HG03432 (cell line): ENCODE data around the gene ANKRD60.
A peak's percentile ranks its signal among the peaks of the same experiment; 100 is the strongest.

Source experiments
- ATAC-seq: cut with Tn5 transposase; IDR thresholded peaks from one replicate; pipeline ENCODE4 v1.9.1; 2021; ENCODE audit warnings: mild to moderate bottlenecking, moderate library complexity; ENCODE audit not compliant: unreplicated experiment

Gene ANKRD60

DNA sequence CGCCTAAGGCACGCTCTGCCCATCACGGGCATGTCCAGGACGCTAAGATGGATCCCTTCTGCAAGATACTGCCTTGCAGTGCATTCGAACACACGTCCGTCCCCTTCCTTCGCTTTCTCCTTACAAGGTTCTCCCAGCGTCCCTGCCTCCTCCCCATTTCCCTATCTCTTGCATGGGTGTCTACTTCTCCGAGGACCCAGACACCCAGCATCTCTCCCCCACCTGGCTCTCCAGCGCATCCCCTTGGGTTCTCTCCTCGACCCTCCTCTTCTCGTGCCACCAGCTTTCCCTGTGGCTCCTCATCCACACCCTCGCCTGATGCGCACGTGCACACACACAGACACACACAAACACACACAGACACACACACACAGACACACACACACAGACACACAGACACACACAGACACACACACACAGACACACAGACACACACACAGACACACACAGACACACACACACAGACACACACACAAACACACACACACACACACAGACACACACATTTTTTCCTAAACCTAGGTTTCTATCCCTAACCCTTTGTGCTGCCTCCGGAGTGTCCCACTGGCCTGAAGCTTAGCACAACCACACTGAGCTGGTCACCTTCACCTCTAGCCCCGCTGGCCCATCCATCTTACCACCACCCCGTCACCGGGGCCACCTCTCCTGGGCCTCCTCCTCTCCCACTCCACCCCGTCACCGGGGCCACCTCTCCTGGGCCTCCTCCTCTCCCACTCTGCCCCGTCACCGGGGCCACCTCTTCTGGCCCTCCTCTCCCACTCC lies 31.9 kb downstream of the ANKRD60 start:
- ATAC-seq = no peak

GRCh38 chr20:58195047-58195446 lies 33.4 kb downstream of the ANKRD60 start:
- ATAC-seq = no peak

GRCh38 chr20:58194175-58194791 lies 34.2 kb downstream of the ANKRD60 start:
- no peak for ATAC-seq

DNA sequence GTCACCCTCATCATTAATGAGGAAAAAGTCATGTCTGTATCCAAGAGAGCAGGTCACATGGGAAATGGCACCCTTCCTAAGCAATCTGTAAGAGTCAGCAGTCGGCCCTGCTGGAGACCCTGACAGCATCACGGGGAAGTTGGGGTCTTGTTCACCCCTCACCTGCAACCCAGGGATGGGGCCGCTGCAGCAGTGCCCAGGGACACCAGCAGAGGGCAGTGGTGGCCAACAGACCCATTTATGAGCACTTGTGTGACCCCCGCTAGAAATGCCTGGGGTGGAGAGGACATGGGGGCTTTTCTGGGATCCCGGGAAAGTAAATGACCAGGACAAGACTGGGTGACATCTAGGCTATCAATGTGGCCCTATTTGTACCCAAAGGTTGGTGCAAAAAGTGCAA lies 35.9 kb downstream of the ANKRD60 start:
- ATAC-seq = no peak

GRCh38 chr20:58192065-58192464 lies 36.4 kb downstream of the ANKRD60 start:
- no peak for ATAC-seq

GRCh38 chr20:58188527-58188926 lies 39.9 kb downstream of the ANKRD60 start:
- ATAC-seq = no peak

GRCh38 chr20:58184984-58185383 lies 43.5 kb downstream of the ANKRD60 start:
- no peak for ATAC-seq

- ATAC-seq = no peak
These were observed 44.4 kb downstream of the ANKRD60 start for GRCh38 chr20:58184063-58184462.

DNA sequence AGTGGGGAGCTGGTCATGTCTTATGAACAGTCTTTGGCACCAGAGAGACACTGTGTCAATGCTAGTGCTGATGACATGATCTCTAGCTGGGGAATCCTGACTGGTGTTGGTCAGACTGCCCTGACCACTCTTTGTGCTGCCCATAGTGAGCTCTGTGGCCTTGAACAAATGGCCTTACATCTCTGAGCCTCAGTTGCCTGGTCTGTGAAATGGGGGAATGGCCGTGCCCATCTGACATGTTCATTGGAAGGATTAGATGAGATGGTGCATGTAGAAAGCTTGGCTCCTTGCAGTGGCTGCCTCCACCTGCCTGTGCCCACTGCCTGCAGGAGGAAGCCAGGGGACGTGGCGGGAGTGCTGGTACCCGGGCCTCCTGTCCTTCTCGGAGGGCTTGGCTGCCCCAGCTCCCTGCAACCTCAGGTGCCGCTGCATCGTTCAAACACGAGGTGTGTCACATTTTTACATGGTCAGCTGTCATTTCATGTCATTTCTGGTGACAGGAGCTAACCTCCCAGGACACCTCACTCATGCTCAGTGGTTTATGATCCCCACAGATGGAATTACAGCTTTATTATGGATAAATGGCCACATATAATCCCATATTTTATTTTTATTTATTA lies 45.8 kb downstream of the ANKRD60 start:
- ATAC-seq = no peak

DNA sequence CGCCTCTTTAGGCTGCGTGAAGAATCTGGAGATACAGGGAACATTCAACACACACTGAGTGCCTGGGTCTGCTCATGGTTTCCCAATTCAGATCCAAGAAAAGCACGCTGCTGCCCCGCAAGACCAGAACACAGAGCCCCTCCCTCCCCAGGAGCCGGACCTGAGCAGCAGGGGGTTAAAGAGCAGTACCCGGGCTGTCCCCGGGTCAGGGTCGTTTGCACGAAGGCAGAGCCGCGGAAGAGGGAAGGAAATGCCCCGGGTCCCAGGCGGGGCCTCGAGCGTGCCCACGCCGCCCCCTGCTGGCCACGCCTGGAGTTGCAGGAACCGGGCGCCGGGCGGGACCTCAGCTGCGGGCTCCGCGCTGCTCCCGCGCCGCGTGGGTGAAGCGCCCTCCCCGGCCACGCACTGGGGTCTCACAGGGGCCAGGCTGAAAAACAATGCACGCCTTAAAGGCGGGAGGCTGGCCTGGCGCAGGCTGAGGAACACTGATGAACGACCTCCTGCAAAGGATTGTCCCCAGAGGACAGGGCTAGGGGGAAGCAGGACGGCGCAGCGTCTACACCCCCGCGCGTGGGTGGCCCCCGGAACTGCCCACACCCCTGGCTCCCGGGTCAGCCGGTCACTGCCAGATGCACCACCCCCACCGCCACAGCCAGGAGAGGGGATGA lies 48.9 kb downstream of the ANKRD60 start:
- ATAC-seq = peak; percentile 63

GRCh38 chr20:58179083-58179431 lies 49.4 kb downstream of the ANKRD60 start:
- ATAC-seq = no peak

GRCh38 chr20:58177799-58178198 lies 50.7 kb downstream of the ANKRD60 start:
- ATAC-seq = no peak

GRCh38 chr20:58175836-58176235 lies 52.6 kb downstream of the ANKRD60 start:
- no peak for ATAC-seq

DNA sequence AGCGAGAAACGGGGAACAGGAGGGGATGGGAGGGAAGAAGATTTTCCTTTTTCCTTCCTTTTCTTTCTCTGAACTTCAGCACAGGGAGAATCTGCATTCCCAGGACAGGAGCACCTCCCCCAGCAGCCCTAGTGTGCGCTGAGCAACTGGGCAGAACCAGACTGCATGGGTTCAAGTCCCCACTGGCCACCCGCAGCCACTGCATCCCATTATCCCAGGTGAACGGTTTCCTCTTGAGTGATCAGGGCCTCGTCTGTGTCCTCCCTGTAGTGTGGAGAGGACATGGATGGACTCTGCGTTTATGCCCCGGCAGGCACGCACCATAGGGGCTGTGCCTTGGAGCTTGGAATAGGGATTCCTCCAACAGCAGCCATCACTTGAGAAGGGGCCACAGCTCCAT lies 53.0 kb downstream of the ANKRD60 start:
- ATAC-seq = no peak

GRCh38 chr20:58174708-58175280 lies 53.7 kb downstream of the ANKRD60 start:
- ATAC-seq = no peak

- ATAC-seq = no peak
These were observed 54.3 kb downstream of the ANKRD60 start for GRCh38 chr20:58173930-58174707.

- no peak for ATAC-seq
These were observed 55.4 kb downstream of the ANKRD60 start for GRCh38 chr20:58173091-58173490.

DNA sequence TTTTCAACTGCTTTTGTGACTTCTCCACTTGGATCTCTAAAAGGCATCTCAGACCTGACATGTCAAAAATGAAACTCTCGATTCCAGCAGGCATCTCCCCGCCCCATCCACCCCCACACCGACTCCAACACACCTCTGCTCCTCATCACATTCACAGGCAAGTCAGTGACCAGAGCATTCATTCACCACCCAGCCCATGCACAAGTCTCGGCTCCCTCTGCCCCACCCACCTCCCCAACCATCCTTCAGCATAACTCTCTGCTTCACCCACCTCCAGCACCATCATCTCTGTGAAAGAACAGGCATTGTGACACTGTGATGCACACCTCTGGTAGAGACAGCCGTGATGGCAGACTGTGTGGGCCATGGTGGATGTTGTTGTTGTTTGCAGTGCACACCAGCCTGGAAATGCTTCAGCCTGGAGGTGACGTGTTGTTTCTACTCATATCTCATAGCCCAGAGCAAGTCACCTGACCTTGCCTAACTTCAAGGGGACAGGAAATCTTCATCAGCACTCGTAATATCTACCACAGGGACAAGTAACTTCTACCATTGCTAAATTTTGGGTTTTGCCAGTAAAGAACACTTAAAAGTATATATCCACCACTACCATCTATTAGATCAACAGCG lies 56.5 kb downstream of the ANKRD60 start:
- no peak for ATAC-seq

DNA sequence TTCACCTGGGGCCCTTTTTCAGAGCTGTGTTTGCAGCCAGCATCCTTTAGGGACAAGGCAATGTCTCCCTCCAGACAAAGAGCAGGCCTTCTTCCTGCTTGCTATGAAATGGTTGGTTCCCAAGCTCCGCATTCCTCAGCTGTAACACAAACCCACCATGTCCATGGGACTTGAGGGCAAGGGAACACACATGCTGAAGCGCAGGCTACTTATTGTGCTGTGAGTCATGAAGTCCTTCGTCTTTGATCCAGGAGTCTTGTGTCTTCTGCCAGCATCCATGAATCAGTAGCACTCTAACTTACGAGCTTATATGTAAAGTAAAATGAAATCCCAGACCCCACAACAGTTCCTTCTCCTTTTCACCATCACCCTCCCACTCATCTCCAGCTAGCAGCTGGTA lies 59.0 kb downstream of the ANKRD60 start:
- no peak for ATAC-seq

DNA sequence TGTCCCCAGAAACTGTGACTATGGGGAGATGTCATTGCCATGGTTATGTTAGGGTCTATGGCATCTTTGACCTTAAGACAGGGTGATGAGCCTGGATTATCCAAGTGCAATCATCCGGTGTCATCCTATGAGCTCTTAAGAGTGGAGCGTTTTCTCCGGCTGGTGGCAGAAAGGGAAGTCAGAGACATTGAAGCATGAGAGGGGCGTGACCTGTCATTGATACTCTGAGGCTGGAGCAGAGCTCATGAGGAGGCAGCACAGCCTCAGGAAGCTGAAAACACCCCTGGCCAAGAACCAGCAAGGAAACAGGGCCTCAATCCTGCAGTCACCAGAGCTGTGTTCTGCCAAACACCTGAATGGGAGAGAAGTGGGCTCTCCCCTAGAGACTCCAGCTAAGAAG lies 59.6 kb downstream of the ANKRD60 start:
- ATAC-seq = no peak
